ENCODE data around the gene TPPP2.

Gene TPPP2

DNA sequence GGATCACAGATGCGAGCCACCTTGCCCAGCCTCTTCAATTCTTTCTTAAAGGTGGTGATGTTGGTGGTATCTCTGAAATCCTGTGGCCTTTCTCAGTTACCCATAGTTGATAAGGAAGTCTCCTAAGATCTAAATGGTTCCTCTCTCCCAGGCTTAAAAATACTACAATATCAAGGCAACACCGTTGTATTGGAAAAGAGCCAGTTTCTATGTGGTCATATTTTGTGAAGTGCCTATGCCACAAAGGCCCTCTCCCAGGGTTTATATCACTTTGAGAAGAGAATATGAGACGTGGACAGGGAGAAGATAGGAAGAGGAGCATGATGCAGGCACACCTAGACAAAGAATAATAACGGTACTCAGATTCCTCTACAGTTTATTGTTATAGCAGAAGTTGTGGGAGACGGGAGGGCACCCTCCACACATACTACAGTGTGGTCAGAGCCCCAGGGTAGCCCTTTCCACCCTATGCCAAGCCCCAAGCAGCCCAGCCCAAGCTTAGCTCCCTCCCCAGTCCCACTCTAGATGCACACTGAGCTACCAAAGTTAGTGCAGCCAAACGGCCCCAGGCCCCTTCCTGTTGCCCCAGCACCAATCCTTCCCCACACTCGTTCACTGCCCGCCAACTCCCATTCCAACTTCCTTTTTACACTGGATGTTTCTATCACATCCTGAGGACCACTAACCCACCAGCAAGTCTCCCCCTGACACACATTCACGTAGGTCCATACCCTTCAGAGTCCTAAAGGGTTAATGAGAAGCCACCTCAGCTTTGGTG, 13.4 kb upstream of the TPPP2 start:
- in situ Hi-C loops (cut with MboI; ENCODE audit: low sequenced_read_pairs) = no loop called here

GRCh38 chr14:21017528-21018245, 12.3 kb upstream of the TPPP2 start:
- in situ Hi-C loops (cut with MboI; ENCODE audit: low sequenced_read_pairs) = no loop called here

- in situ Hi-C loops (cut with MboI; ENCODE audit: low sequenced_read_pairs) = no loop called here
These were observed 11.7 kb upstream of the TPPP2 start for GRCh38 chr14:21018286-21018685.

DNA sequence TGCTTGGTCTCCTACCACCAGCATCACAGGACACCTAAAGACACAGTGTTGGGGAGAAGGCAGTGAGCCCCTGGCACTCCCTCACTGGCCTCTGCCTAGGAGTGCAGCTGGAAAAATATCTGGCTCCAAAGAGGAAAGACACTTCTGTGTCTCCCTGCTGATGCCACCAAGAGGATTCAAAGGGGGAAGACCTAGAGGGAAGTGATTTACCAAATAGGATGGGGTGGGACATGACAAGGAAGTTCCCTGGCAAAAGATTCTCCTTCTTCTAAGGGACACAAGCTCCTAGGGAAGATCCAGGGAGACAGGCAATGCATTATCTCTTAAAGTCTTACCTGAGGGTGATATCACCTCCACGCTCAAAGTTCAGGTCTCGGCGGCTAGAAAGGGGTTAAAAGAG, 11.2 kb upstream of the TPPP2 start:
- in situ Hi-C loops (cut with MboI; ENCODE audit: low sequenced_read_pairs) = no loop called here

GRCh38 chr14:21019366-21019765, 10.7 kb upstream of the TPPP2 start:
- in situ Hi-C loops (cut with MboI; ENCODE audit: low sequenced_read_pairs) = no loop called here

- in situ Hi-C loops (cut with MboI; ENCODE audit: low sequenced_read_pairs) = no loop called here
These were observed 9.0 kb upstream of the TPPP2 start for GRCh38 chr14:21020977-21021545.

DNA sequence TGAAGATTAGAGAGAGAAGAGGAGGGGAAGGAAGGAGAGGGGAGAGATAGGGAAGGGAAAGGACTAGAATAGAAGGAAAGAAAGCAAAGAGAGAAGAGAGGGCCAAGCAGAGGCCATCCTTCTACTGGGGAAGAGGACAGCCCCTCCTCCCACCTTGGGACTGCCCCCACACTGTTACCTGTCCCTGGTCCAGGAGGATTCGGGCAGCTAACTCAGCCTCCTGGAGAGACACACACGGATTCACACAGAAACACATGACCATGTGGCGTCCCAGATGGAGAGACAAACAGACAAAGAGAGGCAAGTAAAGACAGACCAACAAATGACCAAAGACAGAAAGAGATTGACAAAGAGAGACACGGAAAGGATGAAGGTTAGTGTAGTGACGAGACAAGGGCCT, 7.3 kb upstream of the TPPP2 start:
- in situ Hi-C loops (cut with MboI; ENCODE audit: low sequenced_read_pairs) = no loop called here

- in situ Hi-C loops (cut with MboI; ENCODE audit: low sequenced_read_pairs) = no loop called here
These were observed 6.8 kb upstream of the TPPP2 start for GRCh38 chr14:21023174-21023573.

DNA sequence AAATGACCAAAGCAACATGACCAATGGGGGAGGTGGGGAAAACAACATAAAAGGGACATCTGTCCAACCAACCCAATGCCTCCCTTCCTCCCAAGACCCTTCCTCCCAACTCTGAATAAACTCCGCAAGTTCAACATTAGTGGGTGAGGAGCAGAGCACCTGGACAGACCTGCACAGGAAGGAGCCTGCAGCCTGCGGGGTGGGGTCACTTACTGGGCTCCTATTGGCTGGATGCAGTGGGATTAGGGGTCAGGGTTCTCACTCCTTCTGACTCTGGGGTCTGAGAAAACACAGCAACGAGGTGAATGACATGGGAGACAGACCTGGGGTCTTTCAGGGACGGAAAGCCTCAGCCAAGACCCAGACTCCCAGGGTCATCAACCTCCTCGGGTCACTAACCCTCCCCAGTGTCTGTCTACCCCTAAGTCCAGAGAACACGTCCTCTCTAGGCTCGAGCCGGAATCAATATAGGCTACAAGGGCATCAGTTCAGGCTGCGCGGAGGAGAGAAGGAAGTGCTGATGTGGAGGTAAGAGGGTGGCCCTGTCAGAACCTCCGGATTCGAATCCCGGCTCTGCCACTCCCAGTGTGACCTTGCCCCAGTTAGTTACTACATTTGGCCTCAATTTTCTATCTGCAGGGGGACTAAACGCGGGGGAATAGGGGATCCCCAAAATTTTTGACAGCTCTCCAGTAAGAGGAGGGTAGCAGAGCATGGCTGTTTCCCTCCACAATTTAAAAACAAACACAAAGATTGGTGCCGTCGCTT, 6.0 kb upstream of the TPPP2 start:
- in situ Hi-C loops (cut with MboI; ENCODE audit: low sequenced_read_pairs) = no loop called here

DNA sequence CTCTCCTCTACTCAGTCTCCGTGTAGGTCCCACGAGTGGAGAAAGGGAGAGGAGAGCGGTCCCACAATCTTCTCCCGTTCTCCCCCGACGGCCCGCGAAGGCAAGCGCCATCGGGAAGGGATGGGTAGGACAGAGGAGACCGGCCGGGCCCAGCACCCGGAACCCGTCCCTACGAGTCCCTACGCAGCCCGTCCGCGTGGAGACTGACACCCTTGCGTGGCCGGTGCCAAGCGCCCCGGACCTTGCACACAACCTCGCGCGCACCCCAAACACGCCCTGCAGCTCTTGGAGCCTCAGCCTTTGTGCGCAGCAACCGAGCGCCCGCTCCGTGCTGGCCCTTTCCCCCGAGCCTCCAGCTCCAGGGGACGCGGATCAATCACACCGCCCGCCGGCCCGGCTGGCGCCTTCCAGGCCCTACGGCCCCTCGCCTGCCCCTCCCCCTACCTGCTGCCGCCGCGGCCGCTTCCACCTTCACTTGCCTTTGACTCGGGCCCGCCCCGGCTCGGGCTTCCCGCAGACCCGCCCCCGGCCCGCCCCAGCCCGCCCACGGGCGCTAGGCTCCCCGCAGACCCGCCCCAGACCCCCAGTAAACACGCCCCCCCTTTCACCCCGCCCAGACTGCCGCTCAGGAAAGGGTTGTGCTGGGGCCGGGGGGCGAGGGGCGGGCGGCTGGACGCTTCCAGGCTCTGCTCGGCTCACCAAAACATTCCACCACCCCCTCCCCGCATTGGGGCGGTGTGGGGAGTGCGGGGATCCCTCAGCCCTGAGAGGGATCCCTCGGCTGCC, 5.2 kb upstream of the TPPP2 start, which contains the start of gene NDRG2:
NDRG2 (minus strand) TSS at position 477 of the 786 bp plus-strand sequence. CDS start 1,746 bp downstream, outside the sequence.
- in situ Hi-C loops (cut with MboI; ENCODE audit: low sequenced_read_pairs) = no loop called here

GRCh38 chr14:21025371-21026273, 4.4 kb upstream of the TPPP2 start:
- in situ Hi-C loops (cut with MboI; ENCODE audit: low sequenced_read_pairs) = no loop called here

DNA sequence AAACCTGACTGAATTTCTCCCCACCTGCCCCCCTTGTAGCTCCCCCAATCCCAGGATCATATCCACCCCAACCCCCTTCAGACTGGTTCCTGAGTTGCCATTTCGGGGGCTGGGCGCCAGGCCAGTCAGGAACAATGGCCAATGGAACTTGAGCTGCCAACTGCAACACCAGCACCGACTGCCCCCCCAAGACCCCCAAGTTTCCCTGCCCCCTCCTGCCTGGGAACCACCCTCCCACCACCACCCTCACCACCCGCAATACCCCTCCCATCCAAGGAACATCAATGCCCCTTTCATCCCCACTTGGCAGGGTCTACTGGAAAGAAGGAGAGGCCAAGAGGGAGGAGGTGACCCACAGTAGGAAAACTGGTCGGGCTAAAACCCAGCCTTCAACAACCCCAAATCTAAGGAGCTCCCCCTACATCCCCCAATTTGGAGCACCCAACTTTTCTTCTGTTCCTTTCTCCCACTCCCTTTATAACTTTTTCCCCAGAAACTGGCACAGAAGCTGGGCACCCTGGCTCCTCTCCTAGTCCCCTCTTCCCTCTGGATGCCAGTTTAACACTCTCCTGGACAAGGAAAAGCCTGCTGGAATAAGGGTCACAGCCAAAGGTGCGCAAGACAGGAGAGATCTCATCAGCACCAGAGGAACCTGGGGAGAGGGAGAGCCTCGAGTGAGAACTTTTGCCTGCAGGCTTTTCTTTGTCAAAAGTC, 3.6 kb upstream of the TPPP2 start:
- in situ Hi-C loops (cut with MboI; ENCODE audit: low sequenced_read_pairs) = no loop called here

DNA sequence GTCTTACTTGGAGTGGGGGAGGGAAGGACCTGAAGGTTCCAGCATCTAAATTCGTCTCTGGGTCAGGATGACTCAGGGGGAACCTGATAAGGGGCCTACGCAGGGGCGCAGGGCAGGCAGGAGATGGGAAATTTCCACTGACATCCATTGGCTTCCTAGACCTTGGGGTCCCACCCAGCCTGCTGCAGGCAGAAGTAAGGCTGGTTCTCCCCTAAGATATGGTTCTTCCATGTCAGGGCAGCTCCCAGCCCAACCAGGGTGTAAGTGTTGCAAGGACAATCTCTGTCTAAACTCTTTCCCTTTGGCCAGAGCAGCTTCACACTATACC, 3.1 kb upstream of the TPPP2 start:
- in situ Hi-C loops (cut with MboI; ENCODE audit: low sequenced_read_pairs) = no loop called here

GRCh38 chr14:21030531-21030930, 514 bp downstream of the TPPP2 start:
- in situ Hi-C loops (cut with MboI; ENCODE audit: low sequenced_read_pairs) = no loop called here

DNA sequence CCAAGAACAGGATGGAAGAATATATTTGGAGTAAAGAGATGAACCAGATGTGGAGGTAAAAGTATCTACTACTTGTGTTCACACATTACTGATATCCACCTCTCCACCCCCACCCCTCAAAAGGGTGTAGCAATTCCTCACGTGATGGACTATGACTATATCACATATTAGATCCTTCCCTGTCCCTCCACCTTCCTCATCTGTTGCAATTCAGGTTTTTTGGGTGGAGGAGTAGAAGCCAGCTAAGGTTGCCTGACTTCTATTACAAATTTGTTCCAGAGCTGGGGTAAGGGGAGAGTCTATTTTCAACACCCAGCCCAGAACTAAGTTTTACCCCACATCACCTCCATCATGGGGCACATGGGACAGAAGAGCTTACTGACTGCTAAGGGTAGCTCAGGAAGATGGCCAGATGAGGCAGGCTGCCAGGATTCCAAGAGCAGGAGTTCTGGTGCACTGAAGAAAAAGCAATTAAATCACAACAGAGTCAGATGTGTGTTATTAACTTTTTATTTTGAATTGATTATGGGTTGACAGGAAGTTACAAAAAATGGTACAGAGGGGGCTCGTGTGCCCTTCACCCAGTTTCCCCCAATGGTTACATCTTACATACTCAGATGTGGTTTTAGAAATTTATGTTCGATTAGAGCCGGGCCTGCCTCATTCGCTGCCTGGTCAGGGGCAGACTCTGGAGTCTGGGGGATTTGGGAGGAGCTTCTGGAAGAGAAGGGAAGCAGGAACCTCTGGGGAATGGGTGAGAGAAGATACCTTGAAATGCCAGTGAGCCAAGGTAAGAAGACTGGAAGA, 2.5 kb downstream of the TPPP2 start:
- in situ Hi-C loops (cut with MboI; ENCODE audit: low sequenced_read_pairs) = no loop called here

GRCh38 chr14:21033133-21033698, 3.2 kb downstream of the TPPP2 start:
- in situ Hi-C loops (cut with MboI; ENCODE audit: low sequenced_read_pairs) = no loop called here

- in situ Hi-C loops (cut with MboI; ENCODE audit: low sequenced_read_pairs) = no loop called here
These were observed 4.7 kb downstream of the TPPP2 start, which contains the start of gene RNASE13 for GRCh38 chr14:21034707-21035106. Gene RNASE13, minus strand, starts transcription at chr14:21034807. Its CDS starts 519 bp downstream, at chr14:21034288.

DNA sequence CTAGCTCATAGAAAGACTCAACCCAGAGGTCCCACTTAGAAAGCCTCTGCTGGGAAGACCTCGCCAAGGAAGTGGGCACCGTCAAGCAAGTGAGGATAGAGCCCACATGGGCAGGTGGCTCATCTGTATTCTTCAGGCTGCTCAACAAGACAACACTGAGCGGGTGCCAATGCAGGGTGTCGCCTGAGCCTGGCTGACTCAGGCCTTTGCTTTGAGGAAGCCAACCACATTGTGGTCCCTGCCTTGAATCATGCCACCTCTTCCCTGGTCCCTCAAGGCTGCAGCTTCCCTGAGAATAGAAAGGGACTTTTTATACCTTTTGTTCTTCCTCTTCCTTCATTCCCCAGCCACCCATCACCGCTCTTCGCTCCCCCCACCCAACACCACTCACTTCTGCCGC, 6.7 kb downstream of the TPPP2 start:
- in situ Hi-C loops (cut with MboI; ENCODE audit: low sequenced_read_pairs) = no loop called here

Data from HL-60/S4 (cell line).